HG03103 (cell line): ENCODE data around the gene PLA2G2A.
"Not testable (repeated sequence)": the region's sequence is repeated elsewhere in the genome, so short reads cannot be mapped to it uniquely, and the experiment has no call there.

Source experiments
- ATAC-seq: cut with Tn5 transposase; IDR thresholded peaks from one replicate; pipeline ENCODE4 v1.9.1; 2021; ENCODE audit warnings: low read depth; ENCODE audit not compliant: unreplicated experiment

The PLA2G2A gene

GRCh38 chr1:19934336-19934735 is 45.1 kb downstream of the PLA2G2A start:
- no peak for ATAC-seq

DNA sequence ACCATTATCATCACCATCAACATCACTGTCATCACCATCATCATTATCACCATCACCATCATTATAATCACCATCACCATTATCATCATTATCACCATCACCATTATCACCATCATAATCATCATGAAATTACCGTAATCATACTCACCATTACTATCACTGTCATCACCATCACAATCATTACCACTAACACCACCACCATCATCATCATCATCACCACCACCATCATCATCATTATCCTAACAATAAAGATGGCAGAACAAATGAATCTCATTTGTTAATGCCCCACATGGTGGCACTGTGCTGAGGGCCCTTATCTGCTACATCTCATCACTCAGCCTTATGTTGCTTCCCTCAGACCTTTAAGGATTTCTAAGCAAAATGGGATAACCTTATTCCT is 46.6 kb downstream of the PLA2G2A start:
- ATAC-seq = no peak

- not testable (repeated sequence) for ATAC-seq
These were observed 52.3 kb downstream of the PLA2G2A start for GRCh38 chr1:19927130-19927421.

GRCh38 chr1:19926296-19927129 is 52.9 kb downstream of the PLA2G2A start:
- no peak for ATAC-seq
